ENCODE measurements around the gene RRP7A.
"Not testable (repeated sequence)": the region's sequence is repeated elsewhere in the genome, so short reads cannot be mapped to it uniquely, and the experiment has no call there.

The RRP7A gene

DNA sequence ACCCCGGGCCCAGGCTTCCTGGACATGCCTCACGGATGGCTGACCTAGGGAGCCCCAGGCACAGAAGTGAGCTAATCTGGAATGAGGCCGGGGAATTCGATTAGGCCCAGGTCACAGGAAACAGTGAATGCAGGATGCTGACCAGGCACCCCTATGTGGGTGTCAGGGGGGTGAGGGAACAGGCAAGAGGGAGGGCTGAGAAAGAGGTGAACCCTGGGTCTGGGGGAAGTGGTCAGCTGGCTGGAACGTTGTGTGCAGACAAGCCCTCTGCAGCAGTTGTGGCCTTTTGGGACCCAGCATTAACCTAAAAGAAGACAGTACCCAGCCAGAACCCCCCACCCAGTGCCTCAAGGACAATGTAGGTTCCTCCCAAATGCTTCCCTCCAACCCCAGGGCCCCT lies 42.3 kb upstream of the RRP7A start:
- H3K4me1 ChIP-seq (ENCODE audit: insufficient read depth, insufficient read length), result peaks cover 3% of the 10 kb centered on the region
- no peaks in the 10 kb centered on the region for H3K27me3 ChIP-seq (ENCODE audit: insufficient read depth, insufficient read length)
- H3K9me3 ChIP-seq (ENCODE audit: insufficient read depth, low read length), result no peaks in the 10 kb centered on the region
- peaks cover 3% of the 10 kb centered on the region for H3K36me3 ChIP-seq (ENCODE audit: insufficient read depth, insufficient read length, low read length)
- DNase-seq (ENCODE audit: low read depth, low spot score), result no peak
- no peak overlapping the region for H3K9ac ChIP-seq (ENCODE audit: insufficient read length, low read depth)
- TF ChIP-seq YY1 (IDR thresholded peaks at IDR 0.05; ENCODE audit: insufficient read depth, insufficient read length), result no peak
- TF ChIP-seq ZNF274 (IDR thresholded peaks at IDR 0.05; ENCODE audit: low read depth, low read length), result no peak
- no peak for TF ChIP-seq SUZ12 (IDR thresholded peaks at IDR 0.05; ENCODE audit: extremely low read depth, insufficient read depth, insufficient read length)
- no peak overlapping the region for H3K4me3 ChIP-seq (ENCODE audit: insufficient read length, low read depth)

DNA sequence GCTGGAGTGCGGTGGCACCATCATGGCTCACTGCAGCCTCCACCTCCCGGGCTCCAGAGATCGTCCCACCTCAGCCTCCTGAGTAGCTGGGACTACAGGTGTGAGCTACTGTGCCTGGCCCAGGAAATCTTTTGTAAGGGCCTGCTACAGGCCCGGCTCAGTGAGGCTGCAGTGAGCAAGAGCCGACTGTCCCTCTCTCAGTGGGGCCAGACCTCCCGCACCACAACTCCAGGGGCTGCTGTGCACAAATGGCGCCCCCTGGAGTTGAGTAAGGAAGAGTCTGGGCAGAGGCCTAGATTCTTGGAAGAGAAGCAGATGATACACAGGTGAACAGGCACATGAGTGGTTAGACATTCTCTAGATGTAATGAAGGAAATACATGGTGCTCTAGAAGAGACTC lies 41.2 kb upstream of the RRP7A start:
- no peak for TF ChIP-seq SUZ12 (IDR thresholded peaks at IDR 0.05; ENCODE audit: extremely low read depth, insufficient read depth, insufficient read length)
- no peak for TF ChIP-seq ZNF274 (IDR thresholded peaks at IDR 0.05; ENCODE audit: low read depth, low read length)
- no peak for TF ChIP-seq YY1 (IDR thresholded peaks at IDR 0.05; ENCODE audit: insufficient read depth, insufficient read length)
- Histone ChIP-seq H3K9me3 (ENCODE audit: insufficient read depth, low read length) (no peaks in the 10 kb centered on the region), H3K9ac (ENCODE audit: insufficient read length, low read depth) (no peak overlapping the region), H3K27me3 (ENCODE audit: insufficient read depth, insufficient read length) (no peaks in the 10 kb centered on the region), H3K4me3 (ENCODE audit: insufficient read length, low read depth) (no peak overlapping the region), H3K4me1 (ENCODE audit: insufficient read depth, insufficient read length) (peaks cover 3% of the 10 kb centered on the region), H3K36me3 (ENCODE audit: insufficient read depth, insufficient read length, low read length) (no peaks in the 10 kb centered on the region)
- no peak for DNase-seq (ENCODE audit: low read depth, low spot score)

GRCh38 chr22:42560381-42560780 lies 40.8 kb upstream of the RRP7A start:
- Histone ChIP-seq H3K4me1 (ENCODE audit: insufficient read depth, insufficient read length) (peaks cover 3% of the 10 kb centered on the region), H3K27me3 (ENCODE audit: insufficient read depth, insufficient read length) (no peaks in the 10 kb centered on the region)

GRCh38 chr22:42553475-42554361 lies 34.1 kb upstream of the RRP7A start, which contains the start of gene SERHL2:
TSS of gene SERHL2 (plus strand) at chr22:42553956. CDS start at chr22:42554021, 65 bp downstream.
- Histone ChIP-seq H3K27me3 (ENCODE audit: insufficient read depth, insufficient read length) (peaks cover 5% of the 10 kb centered on the region), H3K4me3 (ENCODE audit: insufficient read length, low read depth) (peak within 1 kb of the TSS; percentile 63), H3K9ac (ENCODE audit: insufficient read length, low read depth) (peak within 1 kb of the TSS; percentile 67), H3K36me3 (ENCODE audit: insufficient read depth, insufficient read length, low read length) (no peaks in the 10 kb centered on the region), H3K4me1 (ENCODE audit: insufficient read depth, insufficient read length) (peaks cover 14% of the 10 kb centered on the region), H3K9me3 (ENCODE audit: insufficient read depth, low read length) (peaks cover 6% of the 10 kb centered on the region; the same call in 1 of the 2 replicates)
- no peak for TF ChIP-seq SUZ12 (IDR thresholded peaks at IDR 0.05; ENCODE audit: extremely low read depth, insufficient read depth, insufficient read length)
- no peak for TF ChIP-seq ZNF274 (IDR thresholded peaks at IDR 0.05; ENCODE audit: low read depth, low read length)
- TF ChIP-seq YY1 (IDR thresholded peaks at IDR 0.05; ENCODE audit: insufficient read depth, insufficient read length), result no peak
- DNase-seq (ENCODE audit: low read depth, low spot score), result peak; percentile 47

More at GRCh38 chr22:42560381-42560780, 40.8 kb upstream of the RRP7A start:
- H3K4me3 ChIP-seq (ENCODE audit: insufficient read length, low read depth), result no peak overlapping the region
- TF ChIP-seq SUZ12 (IDR thresholded peaks at IDR 0.05; ENCODE audit: extremely low read depth, insufficient read depth, insufficient read length) (no peak), ZNF274 (IDR thresholded peaks at IDR 0.05; ENCODE audit: low read depth, low read length) (no peak), YY1 (IDR thresholded peaks at IDR 0.05; ENCODE audit: insufficient read depth, insufficient read length) (no peak)
- no peak for DNase-seq (ENCODE audit: low read depth, low spot score)
- H3K36me3 ChIP-seq (ENCODE audit: insufficient read depth, insufficient read length, low read length), result no peaks in the 10 kb centered on the region
- no peak overlapping the region for H3K9ac ChIP-seq (ENCODE audit: insufficient read length, low read depth)
- H3K9me3 ChIP-seq (ENCODE audit: insufficient read depth, low read length), result no peaks in the 10 kb centered on the region

DNA sequence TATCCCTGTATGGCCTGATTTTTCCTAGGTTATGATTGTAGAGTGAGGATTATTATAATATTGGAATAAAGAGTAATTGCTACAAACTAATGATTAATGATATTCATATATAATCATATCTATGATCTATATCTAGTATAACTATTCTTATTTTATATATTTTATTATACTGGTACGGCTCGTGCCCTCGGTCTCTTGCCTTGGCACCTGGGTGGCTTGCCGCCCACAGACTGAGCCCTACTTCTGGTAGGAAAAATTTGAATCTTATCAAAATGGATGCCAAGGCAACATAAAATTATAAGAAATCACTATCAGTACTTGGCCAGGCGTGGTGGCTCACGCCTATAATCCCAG lies 32.7 kb upstream of the RRP7A start:
- not testable (repeated sequence) for DNase-seq (ENCODE audit: low read depth, low spot score); H3K9me3 ChIP-seq (ENCODE audit: insufficient read depth, low read length); H3K4me3 ChIP-seq (ENCODE audit: insufficient read length, low read depth); H3K36me3 ChIP-seq (ENCODE audit: insufficient read depth, insufficient read length, low read length); H3K9ac ChIP-seq (ENCODE audit: insufficient read length, low read depth); H3K27me3 ChIP-seq (ENCODE audit: insufficient read depth, insufficient read length)
- H3K4me1 ChIP-seq (ENCODE audit: insufficient read depth, insufficient read length), result peaks cover 14% of the 10 kb centered on the region

- Histone ChIP-seq H3K27me3 (ENCODE audit: insufficient read depth, insufficient read length) (peaks cover 5% of the 10 kb centered on the region), H3K9me3 (ENCODE audit: insufficient read depth, low read length) (peaks cover 6% of the 10 kb centered on the region; the same call in 1 of the 2 replicates), H3K9ac (ENCODE audit: insufficient read length, low read depth) (no peak overlapping the region), H3K4me3 (ENCODE audit: insufficient read length, low read depth) (no peak overlapping the region), H3K36me3 (ENCODE audit: insufficient read depth, insufficient read length, low read length) (no peaks in the 10 kb centered on the region), H3K4me1 (ENCODE audit: insufficient read depth, insufficient read length) (peaks cover 14% of the 10 kb centered on the region)
- TF ChIP-seq SUZ12 (IDR thresholded peaks at IDR 0.05; ENCODE audit: extremely low read depth, insufficient read depth, insufficient read length), result no peak
- no peak for TF ChIP-seq YY1 (IDR thresholded peaks at IDR 0.05; ENCODE audit: insufficient read depth, insufficient read length)
- TF ChIP-seq ZNF274 (IDR thresholded peaks at IDR 0.05; ENCODE audit: low read depth, low read length), result no peak
- no peak for DNase-seq (ENCODE audit: low read depth, low spot score)
Measured at GRCh38 chr22:42549331-42550060, 29.9 kb upstream of the RRP7A start.

All from NT2/D1 (cell line).